Naive B cell (primary cell): Measurements from ENCODE around the gene GPATCH1. TPM values are rescaled to one million over a fixed set of nuclear protein-coding genes. Genes with fewer than 3 reads are reported as not detected.
"Not testable (repeated sequence)": the region's sequence is repeated elsewhere in the genome, so short reads cannot be mapped to it uniquely, and the experiment has no call there.

Source experiments
- ATAC-seq, 2 donors: fragments of 150-1000 bp; cut with Tn5 transposase; 2 replicates each; pipeline ENCODE4 v1.10.0; 2021; ENCODE audit warnings: low read depth in 2 of 2, mild to moderate bottlenecking in 2 of 2, moderate library complexity in 2 of 2
- DNase-seq: peaks from one replicate; pipeline ENCODE4 v3.0.0; 2022
- H3K27ac Mint-ChIP-seq, 6 donors: one replicate each; pipeline ENCODE4 v1.8.0; 2020 to 2022; ENCODE audit warnings: mild to moderate bottlenecking in 6 of 6, mixed read lengths in 6 of 6, moderate library complexity in 5 of 6, inconsistent platforms in 2 of 6
- H3K27me3 Mint-ChIP-seq, 3 donors: one replicate each; pipeline ENCODE4 v1.8.0; 2021 to 2022; ENCODE audit warnings: mixed read lengths in 3 of 3, mild to moderate bottlenecking in 1 of 3
- H3K36me3 Mint-ChIP-seq, 2 donors: one replicate each; pipeline ENCODE4 v1.8.0; 2020 to 2022; ENCODE audit warnings: mixed read lengths in 2 of 2, inconsistent platforms in 1 of 2, mild to moderate bottlenecking in 1 of 2
- H3K4me1 Mint-ChIP-seq, 3 donors: one replicate each; pipeline ENCODE4 v1.8.0; 2020 to 2022; ENCODE audit warnings: mixed read lengths in 3 of 3, inconsistent platforms in 1 of 3, mild to moderate bottlenecking in 1 of 3, moderate library complexity in 1 of 3
- H3K4me3 Mint-ChIP-seq, 8 donors: one replicate each; pipeline ENCODE4 v1.8.0; 2020 to 2022; ENCODE audit warnings: mild to moderate bottlenecking in 8 of 8, mixed read lengths in 8 of 8, moderate library complexity in 8 of 8, inconsistent platforms in 2 of 8
- H3K9me3 Mint-ChIP-seq, 7 donors: one replicate each; pipeline ENCODE4 v1.8.0; 2020 to 2022; ENCODE audit warnings: mixed read lengths in 7 of 7, mild to moderate bottlenecking in 5 of 7, inconsistent platforms in 2 of 7, moderate library complexity in 1 of 7
- polyA plus RNA-seq, 6 donors: library from polyadenylated mRNA; unstranded; fragments of 300-500 nt; fragmentation: Illumina TruSeq; gene quantifications; one replicate each; pipeline ENCODE4 v1.2.3, GENCODE V29; 2021; ENCODE audit warnings: low read depth in 6 of 6

GPATCH1 gene
- polyA plus RNA-seq, 6 donors from 2014 or later: 1.5 to 8.1 (median 5.1) TPM

GRCh38 chr19:33108161-33108560 lies 27.2 kb downstream of the GPATCH1 start:
- Mint-ChIP-seq H3K4me3 (no peak overlapping the region), H3K9me3 (no peaks in the 10 kb centered on the region), H3K27me3 (no peaks in the 10 kb centered on the region), H3K27ac (no peak overlapping the region), H3K4me1 (no peaks in the 10 kb centered on the region), H3K36me3 (peaks cover 29 to 30% of the 10 kb centered on the region in 2 donors)
- DNase-seq: no peak
- ATAC-seq: no peak

GRCh38 chr19:33110137-33110910 lies 29.3 kb downstream of the GPATCH1 start:
- H3K9me3 Mint-ChIP-seq: no peaks in the 10 kb centered on the region
- no peak overlapping the region for H3K4me3 Mint-ChIP-seq
- H3K36me3 Mint-ChIP-seq: peaks cover 19 to 35% of the 10 kb centered on the region in 2 donors
- H3K27me3 Mint-ChIP-seq: no peaks in the 10 kb centered on the region
- ATAC-seq: no peak
- no peak for DNase-seq
- no peaks in the 10 kb centered on the region for H3K4me1 Mint-ChIP-seq
- no peak overlapping the region for H3K27ac Mint-ChIP-seq

- Mint-ChIP-seq H3K27ac (peak overlapping the region in 1 of 6 donors; percentile 70), H3K4me3 (no peak overlapping the region)
Observed at GRCh38 chr19:33111587-33111986, 30.6 kb downstream of the GPATCH1 start.

GRCh38 chr19:33114312-33114711 lies 33.3 kb downstream of the GPATCH1 start:
- Mint-ChIP-seq H3K27me3 (no peaks in the 10 kb centered on the region), H3K27ac (peak overlapping the region in 1 of 6 donors; percentile 81), H3K9me3 (peaks cover 0 to 4% (median 0%) of the 10 kb centered on the region in 7 donors), H3K4me3 (no peak overlapping the region), H3K36me3 (peaks cover 18 to 44% of the 10 kb centered on the region in 2 donors), H3K4me1 (no peaks in the 10 kb centered on the region)
- DNase-seq (no peak), ATAC-seq (no peak)

More at GRCh38 chr19:33111587-33111986, 30.6 kb downstream of the GPATCH1 start:
- H3K27me3 Mint-ChIP-seq: no peaks in the 10 kb centered on the region
- H3K36me3 Mint-ChIP-seq: peaks cover 27 to 38% of the 10 kb centered on the region in 2 donors
- ATAC-seq: no peak
- peaks cover 0 to 4% (median 0%) of the 10 kb centered on the region in 7 donors for H3K9me3 Mint-ChIP-seq
- DNase-seq: no peak
- H3K4me1 Mint-ChIP-seq: no peaks in the 10 kb centered on the region

- Mint-ChIP-seq H3K4me3 (no peak overlapping the region), H3K4me1 (no peaks in the 10 kb centered on the region), H3K36me3 (peaks cover 8 to 36% of the 10 kb centered on the region in 2 donors), H3K27me3 (no peaks in the 10 kb centered on the region), H3K27ac (no peak overlapping the region), H3K9me3 (peaks cover 0 to 4% (median 0%) of the 10 kb centered on the region in 7 donors)
- no peak for ATAC-seq
- no peak for DNase-seq
Observed at GRCh38 chr19:33117501-33117900, 36.5 kb downstream of the GPATCH1 start.

GRCh38 chr19:33118643-33119042 lies 37.7 kb downstream of the GPATCH1 start:
- H3K4me3 Mint-ChIP-seq: no peak overlapping the region
- DNase-seq (no peak), ATAC-seq (no peak)
- no peaks in the 10 kb centered on the region for H3K4me1 Mint-ChIP-seq
- H3K27me3 Mint-ChIP-seq: no peaks in the 10 kb centered on the region
- H3K27ac Mint-ChIP-seq: peak overlapping the region in 2 of 6 donors; percentile 61 to 75
- peaks cover 8 to 33% of the 10 kb centered on the region in 2 donors for H3K36me3 Mint-ChIP-seq
- peaks cover 0 to 4% (median 0%) of the 10 kb centered on the region in 7 donors for H3K9me3 Mint-ChIP-seq

GRCh38 chr19:33124207-33125098 lies 43.5 kb downstream of the GPATCH1 start:
- H3K4me1 Mint-ChIP-seq: peaks cover 0 to 8% (median 0%) of the 10 kb centered on the region in 3 donors
- no peak overlapping the region for H3K4me3 Mint-ChIP-seq
- ATAC-seq (no peak), DNase-seq (no peak)
- peak overlapping the region in 1 of 6 donors; percentile 45 for H3K27ac Mint-ChIP-seq
- H3K36me3 Mint-ChIP-seq: peaks cover 0 to 9% of the 10 kb centered on the region in 2 donors
- no peaks in the 10 kb centered on the region for H3K27me3 Mint-ChIP-seq
- no peaks in the 10 kb centered on the region for H3K9me3 Mint-ChIP-seq

- H3K27ac Mint-ChIP-seq: no peak overlapping the region
- peaks cover 8 to 18% of the 10 kb centered on the region in 2 donors for H3K36me3 Mint-ChIP-seq
- H3K4me1 Mint-ChIP-seq: peaks cover 0 to 8% (median 0%) of the 10 kb centered on the region in 3 donors
- no peak overlapping the region for H3K4me3 Mint-ChIP-seq
- DNase-seq (peak; percentile 29), ATAC-seq (peak; percentile 49 to 79)
- no peaks in the 10 kb centered on the region for H3K27me3 Mint-ChIP-seq
- no peaks in the 10 kb centered on the region for H3K9me3 Mint-ChIP-seq
Observed at GRCh38 chr19:33125929-33126388, 45.0 kb downstream of the GPATCH1 start.

GRCh38 chr19:33126712-33127111 lies 45.7 kb downstream of the GPATCH1 start:
- H3K27ac Mint-ChIP-seq, H3K4me3 Mint-ChIP-seq, H3K9me3 Mint-ChIP-seq, H3K4me1 Mint-ChIP-seq, ATAC-seq, DNase-seq, H3K27me3 Mint-ChIP-seq: not testable (repeated sequence)
- H3K36me3 Mint-ChIP-seq: peaks cover 8 to 14% of the 10 kb centered on the region in 2 donors

- Mint-ChIP-seq H3K36me3 (peaks cover 8 to 14% of the 10 kb centered on the region in 2 donors), H3K9me3 (no peaks in the 10 kb centered on the region), H3K4me3 (no peak overlapping the region), H3K4me1 (peaks cover under 1 to 8% (median 2%) of the 10 kb centered on the region in 3 donors), H3K27me3 (peaks cover under 1 to 2% (median under 1%) of the 10 kb centered on the region in 3 donors), H3K27ac (no peak overlapping the region)
- no peak for DNase-seq
- no peak for ATAC-seq
Observed at GRCh38 chr19:33129901-33130300, 48.9 kb downstream of the GPATCH1 start.

- Mint-ChIP-seq H3K4me1 (peaks cover 5 to 11% (median 5%) of the 10 kb centered on the region in 3 donors), H3K4me3 (peak overlapping the region in 1 of 8 donors; percentile 44), H3K9me3 (peaks cover 0 to 3% (median 0%) of the 10 kb centered on the region in 7 donors), H3K36me3 (peaks cover 8 to 14% of the 10 kb centered on the region in 2 donors), H3K27ac (peak overlapping the region in 1 of 6 donors; percentile 81), H3K27me3 (peaks cover 3 to 7% (median 5%) of the 10 kb centered on the region in 3 donors)
- DNase-seq: no peak
- ATAC-seq: no peak
Observed at GRCh38 chr19:33130433-33130832, 49.5 kb downstream of the GPATCH1 start.

GRCh38 chr19:33132021-33132420 lies 51.0 kb downstream of the GPATCH1 start, which contains the start of gene WDR88:
Gene WDR88, plus strand, starts transcription at chr19:33132114. Its CDS starts 56 bp downstream, at chr19:33132170.
- ATAC-seq: no peak
- Mint-ChIP-seq H3K4me1 (peaks cover 3 to 5% (median 5%) of the 10 kb centered on the region in 3 donors), H3K27ac (no peak within 1 kb of the TSS), H3K27me3 (peaks cover 3 to 8% (median 7%) of the 10 kb centered on the region in 3 donors), H3K36me3 (peaks cover 8 to 14% of the 10 kb centered on the region in 2 donors), H3K4me3 (peak within 1 kb of the TSS in 1 of 8 donors; percentile 75), H3K9me3 (peaks cover 0 to 3% (median 0%) of the 10 kb centered on the region in 7 donors)
- DNase-seq: no peak

- ATAC-seq (no peak), DNase-seq (no peak)
- Mint-ChIP-seq H3K36me3 (peaks cover 8 to 14% of the 10 kb centered on the region in 2 donors), H3K9me3 (peaks cover 0 to 3% (median 0%) of the 10 kb centered on the region in 7 donors), H3K27me3 (peaks cover 3 to 11% (median 8%) of the 10 kb centered on the region in 3 donors), H3K4me1 (peaks cover 3 to 5% (median 5%) of the 10 kb centered on the region in 3 donors), H3K27ac (no peak overlapping the region), H3K4me3 (peak overlapping the region in 1 of 8 donors; percentile 75)
Observed at GRCh38 chr19:33132425-33132824, 51.4 kb downstream of the GPATCH1 start.
